A549 treated with AZD9567 at 1 μM for 4 hours (cell line): ENCODE results near the gene LONP1. TPM values are rescaled to one million over a fixed set of nuclear protein-coding genes. Genes with fewer than 3 reads are reported as not detected.

Source experiments
- total RNA-seq: library from RNA; stranded (reverse); fragments of 200-300 nt; extraction: Qiagen RNA extraction; gene quantifications from 5 replicates; pipeline ENCODE4 v1.2.3, GENCODE V29; 2022; ENCODE audit not compliant: insufficient read depth

LONP1 gene
- 46.9 to 66.8 TPM (median 60.7 TPM) in 5 replicates for total RNA-seq

GRCh38 chr19:5719961-5720790 is at the start of gene LONP1, which contains the start of gene CATSPERD:
TSS of gene LONP1 (minus strand) at chr19:5720146. CDS start at chr19:5720132, 14 bp downstream.
TSS of gene CATSPERD (plus strand) at chr19:5720637. CDS start at chr19:5720738, 101 bp downstream.

GRCh38 chr19:5690125-5690954 is 29.6 kb downstream of the LONP1 start, which contains the start of gene RPL36:
TSS of gene RPL36 (plus strand) at chr19:5690295. CDS start at chr19:5690508, 213 bp downstream.

GRCh38 chr19:5680437-5681368 is 39.2 kb downstream of the LONP1 start, which contains the start of the genes HSD11B1L and MICOS13:
TSS of gene HSD11B1L (plus strand) at chr19:5681027. CDS start at chr19:5684833, 3,806 bp downstream.
TSS of gene MICOS13 (minus strand) at chr19:5680516. CDS start at chr19:5680486, 30 bp downstream.

Other genes starting within 250 kb of the LONP1 start
- 2.1 to 3.5 TPM (median 2.6 TPM) in 5 replicates for gene TINCR, start 152.2 kb downstream of the LONP1 start, total RNA-seq
- 26.0 to 44.1 TPM (median 36.0 TPM) in 5 replicates for gene SAFB2, start 97.4 kb downstream of the LONP1 start, total RNA-seq
- 47.5 to 53.0 TPM (median 50.0 TPM) in 5 replicates for gene SAFB, start 97.1 kb downstream of the LONP1 start, total RNA-seq
- gene MICOS13, start 39.6 kb downstream of the LONP1 start, total RNA-seq: 42.8 to 72.7 TPM (median 69.3 TPM) in 5 replicates
- 1.7 to 6.2 TPM (median 5.4 TPM) in 5 replicates for gene HSD11B1L, start 39.1 kb downstream of the LONP1 start, total RNA-seq
- gene RPL36, start 29.9 kb downstream of the LONP1 start, total RNA-seq: 696 to 858 TPM (median 802 TPM) in 5 replicates
- gene CATSPERD, start 491 bp upstream of the LONP1 start, total RNA-seq: not detected in 5 replicates
- gene PRR22, start 64.6 kb upstream of the LONP1 start, total RNA-seq: 2.8 to 3.1 TPM (median 2.8 TPM) in 4 of 5 replicates, not detected in the other
- 21.5 to 33.3 TPM (median 30.4 TPM) in 5 replicates for gene DUS3L, start 71.0 kb upstream of the LONP1 start, total RNA-seq
- gene NRTN, start 84.9 kb upstream of the LONP1 start, total RNA-seq: 0.71 to 1.2 TPM (median 0.86 TPM) in 4 of 5 replicates, not detected in the other
- gene FUT6, start 119.6 kb upstream of the LONP1 start, total RNA-seq: not detected in 5 replicates
- 0.06 TPM in 1 of 5 replicates, not detected in the others for gene FUT3, start 131.3 kb upstream of the LONP1 start, total RNA-seq
- gene FUT5, start 150.4 kb upstream of the LONP1 start, total RNA-seq: not detected in 5 replicates
- 208 to 299 TPM (median 293 TPM) in 5 replicates for gene NDUFA11, start 183.6 kb upstream of the LONP1 start, total RNA-seq
- gene VMAC, start 184.7 kb upstream of the LONP1 start, total RNA-seq: 0.48 to 0.86 TPM (median 0.71 TPM) in 4 of 5 replicates, not detected in the other
- 1.0 to 2.4 TPM (median 1.2 TPM) in 5 replicates for gene CAPS, start 194.1 kb upstream of the LONP1 start, total RNA-seq